Measurements from ENCODE around the gene ZNF711. TPM values are rescaled to one million over a fixed set of nuclear protein-coding genes. Genes with fewer than 3 reads are reported as not detected.
"Not testable (repeated sequence)": the region's sequence is repeated elsewhere in the genome, so short reads cannot be mapped to it uniquely, and the experiment has no call there.

Gene ZNF711
- total RNA-seq, 1 donor from 2014 or later, result 4.3 TPM

DNA sequence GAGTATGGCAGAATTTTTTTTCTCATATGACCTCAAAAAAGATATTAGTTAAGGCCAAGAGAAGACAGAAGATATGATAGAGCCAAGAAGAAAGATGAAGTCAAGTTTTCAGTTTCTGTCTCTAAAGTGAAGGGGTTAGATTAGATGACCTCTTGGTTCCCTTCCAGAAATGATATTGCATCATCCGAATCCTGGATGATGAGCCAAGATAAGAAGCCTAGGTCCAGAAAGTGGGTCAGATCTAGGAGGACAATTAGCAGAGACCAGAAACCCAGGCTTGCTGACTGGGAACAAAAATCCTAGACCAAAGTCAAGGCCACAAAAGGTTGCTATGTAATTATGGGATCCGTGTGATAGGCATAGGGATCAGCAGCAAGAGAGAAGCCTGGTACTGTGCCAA lies 20.4 kb upstream of the ZNF711 start:
- DNase-seq (ENCODE audit: low read depth), result no peak
- no peak overlapping the region for H3K4me3 ChIP-seq (ENCODE audit: low read depth, low read length)
- TF ChIP-seq, protein P1, sequence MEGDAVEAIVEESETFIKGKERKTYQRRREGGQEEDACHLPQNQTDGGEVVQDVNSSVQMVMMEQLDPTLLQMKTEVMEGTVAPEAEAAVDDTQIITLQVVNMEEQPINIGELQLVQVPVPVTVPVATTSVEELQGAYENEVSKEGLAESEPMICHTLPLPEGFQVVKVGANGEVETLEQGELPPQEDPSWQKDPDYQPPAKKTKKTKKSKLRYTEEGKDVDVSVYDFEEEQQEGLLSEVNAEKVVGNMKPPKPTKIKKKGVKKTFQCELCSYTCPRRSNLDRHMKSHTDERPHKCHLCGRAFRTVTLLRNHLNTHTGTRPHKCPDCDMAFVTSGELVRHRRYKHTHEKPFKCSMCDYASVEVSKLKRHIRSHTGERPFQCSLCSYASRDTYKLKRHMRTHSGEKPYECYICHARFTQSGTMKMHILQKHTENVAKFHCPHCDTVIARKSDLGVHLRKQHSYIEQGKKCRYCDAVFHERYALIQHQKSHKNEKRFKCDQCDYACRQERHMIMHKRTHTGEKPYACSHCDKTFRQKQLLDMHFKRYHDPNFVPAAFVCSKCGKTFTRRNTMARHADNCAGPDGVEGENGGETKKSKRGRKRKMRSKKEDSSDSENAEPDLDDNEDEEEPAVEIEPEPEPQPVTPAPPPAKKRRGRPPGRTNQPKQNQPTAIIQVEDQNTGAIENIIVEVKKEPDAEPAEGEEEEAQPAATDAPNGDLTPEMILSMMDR (conservative IDR thresholded peaks at IDR 0.05; ENCODE audit: low read depth, low read length), result no peak

DNA sequence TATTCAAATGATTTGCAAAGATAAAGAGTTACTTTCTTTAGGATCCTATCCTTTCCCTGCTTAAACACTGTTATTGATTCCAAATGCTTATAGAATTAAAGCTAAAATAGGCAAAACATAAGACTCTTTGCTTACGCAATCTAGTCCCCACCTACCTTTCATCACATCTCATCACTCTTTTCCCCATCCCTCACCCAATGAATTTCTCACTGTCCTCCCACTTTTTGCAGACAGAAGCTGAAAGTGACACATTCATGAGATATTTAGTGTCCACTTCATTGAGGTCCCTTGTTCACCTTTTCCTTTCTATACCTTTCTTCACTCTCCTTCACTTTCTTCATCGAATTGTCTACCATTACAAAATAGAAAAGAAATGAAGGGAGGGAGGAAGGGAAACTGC lies 636 bp upstream of the ZNF711 start:
- no peak for DNase-seq (ENCODE audit: low read depth)
- TF ChIP-seq, protein P1 (conservative IDR thresholded peaks at IDR 0.05; ENCODE audit: low read depth, low read length), result no peak
- H3K4me3 ChIP-seq (ENCODE audit: low read depth, low read length), result peak overlapping the region; percentile 69

DNA sequence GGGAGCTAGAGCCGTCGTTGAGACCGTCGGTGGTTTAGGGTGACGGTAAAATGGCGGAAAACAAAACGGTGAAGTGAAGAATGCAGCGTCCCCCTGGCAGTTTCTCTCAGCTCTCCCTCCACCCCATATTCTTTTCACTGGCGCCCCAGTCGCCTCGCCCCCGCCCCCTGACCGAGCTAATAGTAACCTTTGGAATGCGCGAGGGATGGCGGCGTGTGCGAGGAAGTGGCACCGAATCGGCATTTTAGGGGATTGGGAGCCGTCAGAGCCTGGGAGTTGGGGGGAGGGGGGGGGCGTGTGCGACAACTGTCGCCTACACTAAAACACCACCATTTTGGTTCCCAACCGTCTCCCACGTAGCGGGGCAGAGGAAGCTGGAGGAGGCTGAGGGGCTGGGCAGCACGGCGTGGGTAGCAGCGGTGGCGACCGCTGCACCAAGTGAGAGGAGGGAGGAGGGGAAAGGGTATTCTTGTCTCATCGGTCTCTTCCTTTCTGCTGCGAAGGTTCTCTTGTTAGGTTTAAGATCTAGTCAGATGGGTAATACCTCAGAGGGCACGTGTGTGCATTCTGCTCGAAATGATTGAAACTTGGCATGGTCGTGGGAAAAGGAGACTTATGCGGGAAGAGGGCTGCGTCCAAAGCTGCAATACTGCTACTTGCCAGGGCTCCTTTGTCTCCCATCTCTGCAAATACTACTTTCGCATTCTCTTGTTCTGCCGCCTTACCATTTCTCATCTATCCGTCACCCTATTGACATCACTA lies 840 bp downstream of the ZNF711 start:
- DNase-seq (ENCODE audit: low read depth), result no peak
- peak overlapping the region; percentile 69 for H3K4me3 ChIP-seq (ENCODE audit: low read depth, low read length)
- TF ChIP-seq, protein P1 (conservative IDR thresholded peaks at IDR 0.05; ENCODE audit: low read depth, low read length), result no peak

DNA sequence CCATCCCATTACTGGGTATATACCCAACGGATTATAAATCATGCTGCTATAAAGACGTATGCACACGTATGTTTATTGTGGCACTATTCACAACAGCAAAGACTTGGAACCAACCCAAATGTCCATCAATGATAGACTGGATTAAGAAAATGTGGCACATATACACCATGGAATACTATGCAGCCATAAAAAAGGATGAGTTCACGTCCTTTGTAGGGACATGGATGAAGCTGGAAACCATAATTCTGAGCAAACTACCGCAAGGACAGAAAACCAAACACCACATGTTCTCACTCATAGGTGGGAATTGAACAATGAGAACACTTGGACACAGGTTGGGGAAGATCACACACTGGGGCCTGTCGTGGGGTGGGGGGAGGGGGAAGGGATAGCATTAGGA lies 41.5 kb downstream of the ZNF711 start:
- H3K4me3 ChIP-seq (ENCODE audit: low read depth, low read length); DNase-seq (ENCODE audit: low read depth): not testable (repeated sequence)

DNA sequence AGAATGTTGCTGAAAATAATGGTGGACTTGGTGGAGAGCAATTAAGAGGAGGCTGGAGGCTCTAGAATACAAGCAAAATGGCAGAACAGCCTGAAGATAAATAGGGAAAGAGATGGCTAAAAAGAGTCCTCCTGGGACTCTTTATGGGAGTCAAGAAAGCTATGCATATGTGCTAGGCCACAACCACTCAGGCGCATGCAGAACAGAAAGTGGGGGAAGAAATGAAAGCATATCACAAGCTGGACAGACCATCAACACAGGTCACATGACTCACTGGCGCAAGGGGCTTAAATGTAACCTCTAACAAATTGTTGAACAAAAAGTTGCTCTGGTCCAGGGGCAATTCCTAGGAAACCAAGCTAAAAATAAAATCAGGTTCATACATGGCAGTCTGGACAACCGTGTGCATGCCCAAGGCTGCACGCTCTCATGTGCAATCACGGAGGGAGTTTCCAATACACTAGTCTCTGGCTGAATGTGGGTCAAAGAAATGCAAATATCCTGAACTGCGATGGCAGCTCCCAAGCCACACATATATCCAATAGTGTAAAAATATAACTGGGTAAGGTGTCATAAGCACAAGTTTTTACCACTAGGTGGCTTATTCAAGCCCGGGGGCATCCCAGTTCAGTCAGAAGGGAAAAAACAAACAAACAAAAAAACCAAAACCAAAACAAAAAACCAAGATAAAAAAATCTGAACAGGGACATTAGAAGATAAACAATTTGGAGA lies 45.4 kb downstream of the ZNF711 start:
- no peak overlapping the region for H3K4me3 ChIP-seq (ENCODE audit: low read depth, low read length)
- no peak for DNase-seq (ENCODE audit: low read depth)
- TF ChIP-seq, protein P1 (conservative IDR thresholded peaks at IDR 0.05; ENCODE audit: low read depth, low read length), result no peak

DNA sequence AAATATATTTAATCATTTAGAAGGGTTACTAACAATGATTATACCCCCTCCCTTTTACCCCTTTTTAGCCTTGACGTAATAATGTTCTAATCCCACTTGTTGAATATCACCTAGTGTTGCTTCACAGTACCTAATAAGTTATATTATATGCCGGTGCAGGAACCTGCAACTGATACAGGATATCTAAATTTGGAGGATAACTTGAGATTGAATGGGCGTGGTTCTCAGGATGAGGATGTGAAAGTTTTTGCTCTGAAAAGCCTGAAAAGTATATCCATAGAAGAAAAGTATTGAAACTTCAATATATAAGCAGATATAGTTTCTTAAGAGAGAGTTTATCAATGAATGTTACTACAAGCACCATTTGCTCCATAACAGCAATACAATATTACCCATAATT lies 59.8 kb downstream of the ZNF711 start:
- DNase-seq (ENCODE audit: low read depth), result no peak
- TF ChIP-seq, protein P1 (conservative IDR thresholded peaks at IDR 0.05; ENCODE audit: low read depth, low read length), result no peak
- H3K4me3 ChIP-seq (ENCODE audit: low read depth, low read length), result no peak overlapping the region

DNA sequence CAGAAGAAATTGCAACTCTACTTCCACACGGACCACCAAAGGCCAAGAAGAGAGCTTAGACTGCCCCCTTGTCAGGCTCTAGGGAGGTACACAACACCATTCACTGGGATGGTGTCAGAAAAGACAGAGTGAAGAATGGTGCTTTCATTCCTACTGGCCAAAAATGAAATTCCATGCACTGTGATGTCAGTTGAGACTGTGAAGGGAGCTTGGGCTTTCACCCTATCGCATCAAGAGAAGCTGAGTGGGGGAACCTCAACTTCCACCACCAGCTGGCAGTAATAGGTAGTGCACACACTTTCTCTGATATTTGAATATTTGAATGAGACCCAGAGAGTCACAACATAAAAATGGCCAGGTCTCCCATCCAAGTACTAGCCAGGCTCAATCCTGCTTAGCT lies 65.9 kb downstream of the ZNF711 start:
- TF ChIP-seq, protein P1 (conservative IDR thresholded peaks at IDR 0.05; ENCODE audit: low read depth, low read length), result peak; percentile 14
- DNase-seq (ENCODE audit: low read depth), result no peak
- no peak overlapping the region for H3K4me3 ChIP-seq (ENCODE audit: low read depth, low read length)

DNA sequence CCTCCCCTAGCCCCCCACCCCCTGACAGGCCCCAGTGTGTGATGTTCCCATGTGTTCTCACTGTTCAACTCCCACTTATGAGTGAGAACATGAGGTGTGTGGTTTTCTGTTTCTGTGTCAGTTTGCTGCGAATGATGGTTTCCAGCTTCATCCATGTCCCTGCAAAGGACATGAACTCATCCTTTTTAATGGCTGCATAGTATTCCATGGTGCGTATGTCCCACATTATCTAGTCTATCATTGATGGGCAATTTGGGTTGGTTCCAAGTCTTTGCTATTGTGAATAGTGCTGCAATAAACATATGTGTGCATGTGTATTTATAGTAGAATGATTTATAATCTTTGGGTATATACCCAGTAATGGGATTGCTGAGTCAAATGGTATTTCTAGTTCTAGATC lies 67.6 kb downstream of the ZNF711 start:
- DNase-seq (ENCODE audit: low read depth); H3K4me3 ChIP-seq (ENCODE audit: low read depth, low read length): not testable (repeated sequence)

Measured in epithelial cell of proximal tubule (primary cell).